ENCODE results near the gene PLEKHG7. TPM values are rescaled to one million over a fixed set of nuclear protein-coding genes. Genes with fewer than 3 reads are reported as not detected.

Gene PLEKHG7
- total and polyA plus RNA-seq, 2 of the 8 experiments (the other 6 are each of a cell fraction or from before 2014, with no cell fraction given), result not detected

GRCh38 chr12:92743026-92743425 lies 40.2 kb downstream of the PLEKHG7 start (continued):
- no peak for TF ChIP-seq KDM4A (IDR thresholded peaks at IDR 0.05; ENCODE audit: low read depth, low read length, severe bottlenecking)

Measured in H1 (cell line).